Activated CD8-positive, alpha-beta T cell treated with anti-CD3 and anti-CD28 coated beads for 36 hours (primary cell): ENCODE results near the gene S100A12. TPM values are rescaled to one million over a fixed set of nuclear protein-coding genes. Genes with fewer than 3 reads are reported as not detected.

Experiments used
- ATAC-seq: fragments of 200-7000 bp; cut with Tn5 transposase; one replicate; pipeline ENCODE4 v1.10.0; 2021; ENCODE audit warnings: mild to moderate bottlenecking, moderate library complexity
- CTCF ChIA-PET: fragments of 350-600 bp; sonication (Branson Sonifier 250); formaldehyde crosslinking; loops from one replicate; lab custom pipeline; 2021; ENCODE audit warnings: antibody characterized with exemption; lab: Charles Lee
- POLR2A ChIA-PET: fragments of 350-600 bp; sonication (Branson Sonifier 250); formaldehyde crosslinking; loops from one replicate; lab custom pipeline; 2021; ENCODE audit warnings: antibody characterized with exemption; lab: Charles Lee
- DNase-seq: peaks from one replicate; pipeline ENCODE4 v3.0.0-alpha.2; 2020
- H3K27ac Mint-ChIP-seq: one replicate; pipeline ENCODE4 v1.8.0; 2021; ENCODE audit warnings: mild to moderate bottlenecking, mixed read lengths
- H3K27me3 Mint-ChIP-seq: one replicate; pipeline ENCODE4 v1.8.0; 2021; ENCODE audit warnings: mixed read lengths
- H3K36me3 Mint-ChIP-seq: one replicate; pipeline ENCODE4 v1.8.0; 2021; ENCODE audit warnings: low read depth, mixed read lengths
- H3K4me1 Mint-ChIP-seq: one replicate; pipeline ENCODE4 v1.8.0; 2021; ENCODE audit warnings: low read depth, mixed read lengths
- H3K4me3 Mint-ChIP-seq: one replicate; pipeline ENCODE4 v1.8.0; 2021; ENCODE audit warnings: mild to moderate bottlenecking, moderate library complexity, mixed read lengths
- H3K9me3 Mint-ChIP-seq: one replicate; pipeline ENCODE4 v1.8.0; 2021; ENCODE audit warnings: mixed read lengths
- CTCF ChIP-seq: fragments of 200-600 bp; IDR thresholded peaks from one replicate; pipeline ENCODE4 v1.8.0; 2022; ENCODE audit warnings: antibody characterized with exemption, mild to moderate bottlenecking
- intact Hi-C: fragments of 100-400 bp; cut with micrococcal nuclease; formaldehyde crosslinking; loops from one replicate; pipeline ENCODE4 v1.10.0; 2022
- total RNA-seq, 2 experiments: library from RNA; stranded (reverse); gene quantifications; one replicate each; pipeline ENCODE4 v1.2.3, GENCODE V29; 2021

Gene S100A12
- total RNA-seq, 2 experiments from 2014 or later: not detected

- intact Hi-C loops: no loop called here
- Mint-ChIP-seq H3K9me3 (no peaks in the 10 kb centered on the region), H3K4me1 (no peaks in the 10 kb centered on the region), H3K27ac (no peak overlapping the region), H3K27me3 (peaks cover 6% of the 10 kb centered on the region), H3K36me3 (no peaks in the 10 kb centered on the region), H3K4me3 (no peak overlapping the region)
- DNase-seq (no peak), ATAC-seq (no peak)
- no peak for TF ChIP-seq CTCF
- ChIA-PET POLR2A (no interaction called here), CTCF (no interaction called here)
These were observed 16.8 kb upstream of the S100A12 start for GRCh38 chr1:153392258-153392657.

GRCh38 chr1:153390938-153391710 lies 15.7 kb upstream of the S100A12 start, which contains the start of gene S100A8:
S100A8 (minus strand) TSS chr1:153391073; CDS start chr1:153390535, 538 bp downstream.
- H3K4me3 Mint-ChIP-seq: no peak within 1 kb of the TSS
- intact Hi-C loops: no loop called here
- POLR2A ChIA-PET: no interaction called here
- CTCF ChIA-PET: interaction anchor here (1.5 to 1.9 kb wide), 2 partner anchors 35 to 38 kb away, joined by 3 to 4 read pairs; no protein-coding TSS in a partner anchor
- peaks cover 6% of the 10 kb centered on the region for H3K27me3 Mint-ChIP-seq
- no peak for TF ChIP-seq CTCF
- DNase-seq (no peak), ATAC-seq (no peak)
- H3K9me3 Mint-ChIP-seq: no peaks in the 10 kb centered on the region
- H3K4me1 Mint-ChIP-seq: no peaks in the 10 kb centered on the region
- no peak within 1 kb of the TSS for H3K27ac Mint-ChIP-seq
- no peaks in the 10 kb centered on the region for H3K36me3 Mint-ChIP-seq

- CTCF ChIA-PET: interaction anchor here (1.5 to 1.9 kb wide), 2 partner anchors 34 to 38 kb away, joined by 3 to 4 read pairs; no protein-coding TSS in a partner anchor
- ATAC-seq (no peak), DNase-seq (no peak)
- peaks cover 3% of the 10 kb centered on the region for H3K27me3 Mint-ChIP-seq
- POLR2A ChIA-PET: no interaction called here
- no peak overlapping the region for H3K27ac Mint-ChIP-seq
- no peak overlapping the region for H3K4me3 Mint-ChIP-seq
- no peaks in the 10 kb centered on the region for H3K36me3 Mint-ChIP-seq
- no peaks in the 10 kb centered on the region for H3K9me3 Mint-ChIP-seq
- TF ChIP-seq CTCF: no peak
- intact Hi-C loops: no loop called here
- no peaks in the 10 kb centered on the region for H3K4me1 Mint-ChIP-seq
These were observed 14.8 kb upstream of the S100A12 start for GRCh38 chr1:153389973-153390879.

- no peaks in the 10 kb centered on the region for H3K9me3 Mint-ChIP-seq
These were observed 14.0 kb upstream of the S100A12 start for GRCh38 chr1:153389401-153389800.

More at GRCh38 chr1:153389401-153389800, 14.0 kb upstream of the S100A12 start:
- TF ChIP-seq CTCF: no peak
- POLR2A ChIA-PET: no interaction called here
- H3K4me3 Mint-ChIP-seq: no peak overlapping the region
- CTCF ChIA-PET: interaction anchor here (1.9 kb wide), 1 partner anchor 37 kb away, joined by 4 read pairs; no protein-coding TSS in a partner anchor
- no peak overlapping the region for H3K27ac Mint-ChIP-seq
- peaks cover 3% of the 10 kb centered on the region for H3K27me3 Mint-ChIP-seq
- DNase-seq (no peak), ATAC-seq (no peak)
- H3K4me1 Mint-ChIP-seq: no peaks in the 10 kb centered on the region
- H3K36me3 Mint-ChIP-seq: no peaks in the 10 kb centered on the region
- intact Hi-C loops: no loop called here
